ENCODE results near the gene LPAR5. TPM values are rescaled to one million over a fixed set of nuclear protein-coding genes. Genes with fewer than 3 reads are reported as not detected.
A peak's percentile ranks its signal among the peaks of the same experiment; 100 is the strongest.

Gene LPAR5
- total RNA-seq: not detected in 2 replicates

GRCh38 chr12:6635856-6636531 lies at the start of gene LPAR5:
TSS of gene LPAR5 (minus strand) at chr12:6635959. CDS start at chr12:6621248, 14,711 bp downstream.

DNA sequence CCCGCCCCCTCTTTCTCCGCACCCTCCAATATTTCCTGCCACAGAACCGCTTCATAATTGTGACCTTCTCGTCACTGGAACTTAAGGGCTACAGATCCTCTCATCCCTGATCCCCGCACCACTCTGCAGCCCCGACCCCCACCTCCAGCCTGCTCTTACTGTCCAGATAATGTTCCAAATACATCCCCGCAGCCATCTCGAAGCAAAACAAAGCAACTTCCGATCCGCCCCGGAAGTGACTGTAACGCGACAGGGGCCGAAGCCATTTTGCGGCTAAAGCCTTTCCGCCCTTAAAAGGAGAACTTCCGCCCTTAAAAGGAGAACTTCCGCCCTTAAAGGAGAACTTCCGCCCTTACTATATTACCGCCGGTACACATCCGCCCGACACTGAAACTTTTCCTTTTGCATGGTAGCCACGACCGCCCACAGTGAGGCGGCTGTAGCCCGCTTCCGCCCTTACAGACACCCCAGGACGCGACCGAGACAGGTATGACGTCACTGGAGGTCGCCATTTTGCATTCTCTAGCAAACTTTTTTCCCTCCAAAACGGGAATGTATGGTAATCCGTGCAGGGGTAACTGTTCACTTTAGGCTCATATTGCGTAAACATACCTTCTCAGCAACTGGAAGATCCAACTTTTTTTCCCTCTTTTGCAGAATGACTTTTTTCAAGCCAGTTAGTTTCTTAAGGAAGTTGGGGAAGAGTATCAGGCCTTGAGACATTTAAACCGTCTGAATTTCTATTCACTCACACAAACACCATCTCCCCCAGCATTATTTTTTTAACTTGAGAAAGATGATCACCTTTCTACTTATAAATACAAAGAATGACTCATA lies 27.4 kb upstream of the LPAR5 start, which contains the start of gene ING4:
Gene ING4, minus strand, starts transcription at position 214 of the 837 bp plus-strand sequence. Its CDS starts 18 bp downstream, at position 196.

GRCh38 chr12:6647083-6647604 lies 11.4 kb upstream of the LPAR5 start, which contains the start of gene ACRBP:
TSS of gene ACRBP (minus strand) at chr12:6647432. CDS start at chr12:6647366, 66 bp downstream.

Small RNA genes lying within 50 kb of the gene (small RNA-seq; reads per million reads assigned to genes)
- gene SCARNA11: 30.7 reads per million, percentile 96 among the genes with 10 or more reads in this experiment

Other genes starting within 250 kb of the LPAR5 start
- gene CD27, start 191.0 kb downstream of the LPAR5 start, total RNA-seq: 0.22 TPM in 1 of 2 replicates, not detected in the other
- gene TAPBPL, start 183.9 kb downstream of the LPAR5 start, total RNA-seq: 9.9 and 13.9 TPM in 2 replicates
- gene VAMP1, start 165.3 kb downstream of the LPAR5 start, total RNA-seq: 8.4 and 9.6 TPM in 2 replicates
- gene MRPL51, start 142.7 kb downstream of the LPAR5 start, total RNA-seq: 84.3 and 96.9 TPM in 2 replicates
- 31.0 and 40.4 TPM in 2 replicates for gene NCAPD2, start 141.9 kb downstream of the LPAR5 start, total RNA-seq
- gene GAPDH, start 101.4 kb downstream of the LPAR5 start, total RNA-seq: 6,743 and 9,393 TPM in 2 replicates
- gene IFFO1, start 79.9 kb downstream of the LPAR5 start, total RNA-seq: 12.4 and 17.2 TPM in 2 replicates
- gene NOP2, start 67.7 kb downstream of the LPAR5 start, total RNA-seq: 20.1 and 23.3 TPM in 2 replicates
- 210 and 211 TPM in 2 replicates for gene CHD4, start 28.6 kb downstream of the LPAR5 start, total RNA-seq
- 0.26 and 0.76 TPM in 2 replicates for gene ACRBP, start 11.5 kb upstream of the LPAR5 start, total RNA-seq
- gene ING4, start 27.2 kb upstream of the LPAR5 start, total RNA-seq: 28.4 and 43.7 TPM in 2 replicates
- 22.9 and 26.8 TPM in 2 replicates for gene ZNF384, start 53.4 kb upstream of the LPAR5 start, total RNA-seq
- 0.11 and 0.13 TPM in 2 replicates for gene PIANP, start 64.9 kb upstream of the LPAR5 start, total RNA-seq
- gene COPS7A, start 88.1 kb upstream of the LPAR5 start, total RNA-seq: 71.5 and 77.6 TPM in 2 replicates
- gene MLF2, start 117.2 kb upstream of the LPAR5 start, total RNA-seq: 105 and 112 TPM in 2 replicates
- 75.0 and 82.3 TPM in 2 replicates for gene PTMS, start 130.4 kb upstream of the LPAR5 start, total RNA-seq
- gene LAG3, start 136.6 kb upstream of the LPAR5 start, total RNA-seq: 0.54 and 1.0 TPM in 2 replicates
- gene CD4, start 153.6 kb upstream of the LPAR5 start, total RNA-seq: 2.3 and 4.3 TPM in 2 replicates
- 1.3 and 2.7 TPM in 2 replicates for gene GPR162, start 185.9 kb upstream of the LPAR5 start, total RNA-seq
- 65.1 and 65.5 TPM in 2 replicates for gene P3H3, start 192.4 kb upstream of the LPAR5 start, total RNA-seq
- 3.7 and 4.3 TPM in 2 replicates for gene GNB3, start 205.0 kb upstream of the LPAR5 start, total RNA-seq
- gene CDCA3, start 215.3 kb upstream of the LPAR5 start, total RNA-seq: 14.9 and 18.7 TPM in 2 replicates
- 67.8 and 73.4 TPM in 2 replicates for gene USP5, start 216.2 kb upstream of the LPAR5 start, total RNA-seq
- gene TPI1, start 231.6 kb upstream of the LPAR5 start, total RNA-seq: 717 and 807 TPM in 2 replicates
- gene SPSB2, start 237.3 kb upstream of the LPAR5 start, total RNA-seq: 5.6 and 5.9 TPM in 2 replicates